GM19372 (cell line): Measurements from ENCODE around the gene DAZAP1.
A peak's percentile ranks its signal among the peaks of the same experiment; 100 is the strongest.

Experiments
- ATAC-seq: cut with Tn5 transposase; IDR thresholded peaks from one replicate; pipeline ENCODE4 v1.9.1; 2021; ENCODE audit warnings: mild to moderate bottlenecking, low read depth, moderate library complexity; ENCODE audit not compliant: unreplicated experiment

Gene DAZAP1

GRCh38 chr19:1376415-1376805 lies 31.0 kb upstream of the DAZAP1 start:
- ATAC-seq: no peak

- ATAC-seq: no peak
These were observed 30.0 kb upstream of the DAZAP1 start for GRCh38 chr19:1377176-1377964.

- ATAC-seq: no peak
These were observed 29.2 kb upstream of the DAZAP1 start for GRCh38 chr19:1377965-1378785.

- ATAC-seq: no peak
These were observed 28.1 kb upstream of the DAZAP1 start for GRCh38 chr19:1379126-1379905.

GRCh38 chr19:1379961-1380489 lies 27.4 kb upstream of the DAZAP1 start:
- ATAC-seq: no peak

GRCh38 chr19:1382250-1382649 lies 25.1 kb upstream of the DAZAP1 start:
- ATAC-seq: no peak

GRCh38 chr19:1383017-1383311 lies 24.4 kb upstream of the DAZAP1 start:
- ATAC-seq: no peak

- ATAC-seq: peak; percentile 77
These were observed 23.9 kb upstream of the DAZAP1 start, which contains the start of gene NDUFS7 for GRCh38 chr19:1383312-1384084. Gene NDUFS7, plus strand, starts transcription at chr19:1383907. Its CDS starts 20 bp downstream, at chr19:1383927.

GRCh38 chr19:1384085-1384462 lies 23.3 kb upstream of the DAZAP1 start:
- ATAC-seq: peak; percentile 8

GRCh38 chr19:1384478-1385110 lies 22.8 kb upstream of the DAZAP1 start:
- ATAC-seq: no peak

GRCh38 chr19:1385816-1386215 lies 21.6 kb upstream of the DAZAP1 start:
- ATAC-seq: no peak

GRCh38 chr19:1386945-1387683 lies 20.3 kb upstream of the DAZAP1 start:
- no peak for ATAC-seq

- no peak for ATAC-seq
These were observed 19.4 kb upstream of the DAZAP1 start for GRCh38 chr19:1387684-1388636.

- no peak for ATAC-seq
These were observed 18.8 kb upstream of the DAZAP1 start for GRCh38 chr19:1388637-1389026.

- ATAC-seq: no peak
These were observed 18.1 kb upstream of the DAZAP1 start for GRCh38 chr19:1389033-1389940.

- no peak for ATAC-seq
These were observed 16.4 kb upstream of the DAZAP1 start for GRCh38 chr19:1390890-1391423.

GRCh38 chr19:1392407-1392806 lies 15.0 kb upstream of the DAZAP1 start:
- ATAC-seq: no peak
